ENCODE measurements around the gene ISX.

Gene ISX

GRCh38 chr22:35114131-35114980, 48.4 kb downstream of the ISX start:
- DNase-seq: no peak

GRCh38 chr22:35115515-35115914, 49.6 kb downstream of the ISX start:
- DNase-seq: no peak

- no peak for DNase-seq
Observed at GRCh38 chr22:35116269-35116668, 50.3 kb downstream of the ISX start.

- DNase-seq: no peak
Observed at GRCh38 chr22:35116817-35117216, 50.9 kb downstream of the ISX start.

- DNase-seq: no peak
Observed at GRCh38 chr22:35119494-35119893, 53.5 kb downstream of the ISX start.

GRCh38 chr22:35124691-35125219, 58.8 kb downstream of the ISX start:
- no peak for DNase-seq

- no peak for DNase-seq
Observed at GRCh38 chr22:35126993-35127392, 61.0 kb downstream of the ISX start.

- DNase-seq: no peak
Observed at GRCh38 chr22:35128637-35129036, 62.7 kb downstream of the ISX start.

GRCh38 chr22:35131525-35132000, 65.6 kb downstream of the ISX start:
- no peak for DNase-seq

GRCh38 chr22:35132568-35132967, 66.6 kb downstream of the ISX start:
- no peak for DNase-seq

- no peak for DNase-seq
Observed at GRCh38 chr22:35133702-35134380, 67.9 kb downstream of the ISX start.

- DNase-seq: no peak
Observed at GRCh38 chr22:35134637-35135036, 68.7 kb downstream of the ISX start.

GRCh38 chr22:35135165-35135564, 69.2 kb downstream of the ISX start:
- peak; percentile 37 for DNase-seq
